ENCODE measurements around the gene SOX18. TPM values are rescaled to one million over a fixed set of nuclear protein-coding genes. Genes with fewer than 3 reads are reported as not detected.

Gene SOX18
- total and polyA plus RNA-seq, 2 of the 13 experiments (the other 11 are each of a cell fraction or from before 2014, with no cell fraction given) = 1.6 to 1.9 TPM

- no TSS peak for BruUV-seq (replicated peaks)
- CTCF ChIA-PET (ENCODE audit: low intra/inter-chr PET ratio, low total read pairs) = interaction anchor here (2.3 kb wide), 1 partner anchor 37 kb away, joined by 14 read pairs; no protein-coding TSS in a partner anchor
- no peak for FAIRE-seq
- TF ChIP-seq RBM39 (IDR thresholded peaks at IDR 0.05; ENCODE audit: low read depth, low read length, poor library complexity, severe bottlenecking) = no peak
- TF ChIP-seq ZNF788 (CRISPR knock-in tag; IDR thresholded peaks at IDR 0.05; ENCODE audit: borderline replicate concordance) = no peak
- TF ChIP-seq ZNF547 (CRISPR knock-in tag; IDR thresholded peaks at IDR 0.05) = no peak
- TF ChIP-seq HOXA7 (CRISPR knock-in tag; IDR thresholded peaks at IDR 0.05) = no peak
- no peak for TF ChIP-seq MEIS2 (CRISPR knock-in tag; IDR thresholded peaks at IDR 0.05)
- TF ChIP-seq REL (CRISPR knock-in tag; conservative IDR thresholded peaks at IDR 0.05) = no peak
- no peak for TF ChIP-seq RXRA (CRISPR knock-in tag; IDR thresholded peaks at IDR 0.05)
- no peak for TF ChIP-seq SP4 (CRISPR knock-in tag; IDR thresholded peaks at IDR 0.05)
- TF ChIP-seq ZFY (CRISPR knock-in tag; IDR thresholded peaks at IDR 0.05) = no peak
- TF ChIP-seq ELF3 (CRISPR knock-in tag; IDR thresholded peaks at IDR 0.05) = 0 out of 2 replicates have a peak, but pooled peaks have one; percentile 3
- TF ChIP-seq NFATC3 (CRISPR knock-in tag; IDR thresholded peaks at IDR 0.05) = no peak
- no peak for TF ChIP-seq FOXJ3 (CRISPR knock-in tag; IDR thresholded peaks at IDR 0.05; ENCODE audit: borderline replicate concordance)
- TF ChIP-seq LCORL (IDR thresholded peaks at IDR 0.05) = no peak
- no peak for TF ChIP-seq LCORL (CRISPR knock-in tag; IDR thresholded peaks at IDR 0.05)
- TF ChIP-seq GZF1 (CRISPR knock-in tag; IDR thresholded peaks at IDR 0.05) = no peak
- no peak for TF ChIP-seq MAFF (IDR thresholded peaks at IDR 0.05; ENCODE audit: low read depth, low read length)
- no peak for TF ChIP-seq PAF1 (CRISPR knock-in tag; IDR thresholded peaks at IDR 0.05)
- no peak for TF ChIP-seq MLX (CRISPR knock-in tag; IDR thresholded peaks at IDR 0.05)
- TF ChIP-seq ZNF740 (CRISPR knock-in tag; IDR thresholded peaks at IDR 0.05) = no peak
- TF ChIP-seq ZZZ3 (CRISPR knock-in tag; IDR thresholded peaks at IDR 0.05; ENCODE audit: borderline replicate concordance) = no peak
- TF ChIP-seq BCL3 (CRISPR knock-in tag; IDR thresholded peaks at IDR 0.05) = no peak
- no peak for TF ChIP-seq DZIP1 (CRISPR knock-in tag; IDR thresholded peaks at IDR 0.05)
Observed at GRCh38 chr20:64082820-64083377, 33.5 kb upstream of the SOX18 start.

More at GRCh38 chr20:64082820-64083377, 33.5 kb upstream of the SOX18 start:
- H3K9me3 ChIP-seq (ENCODE audit: low read length) = no peaks in the 10 kb centered on the region
- H3K79me2 ChIP-seq (ENCODE audit: insufficient read depth, low read length) = no peaks in the 10 kb centered on the region
- POLR2A ChIA-PET = interaction anchor here (1.1 to 2.2 kb wide), 6 partner anchors 9 to 224 kb away, joined by 3 to 8 read pairs (median 3); partner anchors contain the start of genes PRPF6, TCEA2 and UCKL1
- H3K27me3 ChIP-seq (ENCODE audit: control insufficient read depth in 1 of 2, insufficient read depth in 2 of 2, low read length in 2 of 2) = peaks cover 14 to 44% of the 10 kb centered on the region in 2 experiments
- ATAC-seq = no peak
- peak overlapping the region; percentile 87 for H3K4me2 ChIP-seq (ENCODE audit: low read depth, low read length)
- H4K20me1 ChIP-seq (ENCODE audit: insufficient read depth, low read length) = peaks cover 9% of the 10 kb centered on the region; the same call in 1 of the 2 replicates
- no peak overlapping the region for H3K27ac ChIP-seq (ENCODE audit: extremely low read length, insufficient read depth, low read length)
- in situ Hi-C loops (cut with HindIII; ENCODE audit: extremely low pct_ligation_motif_present, low pct_unique_long_range_greater_than_20kb) (loop anchor here (5.0 kb wide), 1 partner anchor 34 kb away; no protein-coding TSS in a partner anchor), intact Hi-C loops (cut with micrococcal nuclease; ENCODE audit: unreplicated experiment) (loop anchor here (1.0 kb wide), 1 partner anchor 37 kb away; no protein-coding TSS in a partner anchor)
- no peak overlapping the region for H2AFZ ChIP-seq (ENCODE audit: low read length)
- DNase-seq (ENCODE audit: low spot score) = no peak
- 34% methylated on average over 13 of the region's 13 CpGs for WGBS (ENCODE audit: low lambda C conversion rate)
- H3K4me1 ChIP-seq (ENCODE audit: insufficient read depth, low read length) = peaks cover 61% of the 10 kb centered on the region
- no peaks in the 10 kb centered on the region for H3K36me3 ChIP-seq (replicated peaks in 1 of 2; ENCODE audit: control insufficient read depth in 1 of 2, insufficient read depth in 2 of 2, low read length in 2 of 2)
- H3K4me3 ChIP-seq (replicated peaks in 1 of 3; ENCODE audit: insufficient read depth in 1 of 3, low read depth in 2 of 3, low read length in 3 of 3) = peak overlapping the region; percentile 40 to 77 (median 48); a peak in 4 of 6 replicates
- no peak overlapping the region for H3K9ac ChIP-seq (ENCODE audit: insufficient read depth, low read depth, low read length)

Measured in HepG2 (cell line).